ENCODE data around the gene ARPP21.

ARPP21 gene

DNA sequence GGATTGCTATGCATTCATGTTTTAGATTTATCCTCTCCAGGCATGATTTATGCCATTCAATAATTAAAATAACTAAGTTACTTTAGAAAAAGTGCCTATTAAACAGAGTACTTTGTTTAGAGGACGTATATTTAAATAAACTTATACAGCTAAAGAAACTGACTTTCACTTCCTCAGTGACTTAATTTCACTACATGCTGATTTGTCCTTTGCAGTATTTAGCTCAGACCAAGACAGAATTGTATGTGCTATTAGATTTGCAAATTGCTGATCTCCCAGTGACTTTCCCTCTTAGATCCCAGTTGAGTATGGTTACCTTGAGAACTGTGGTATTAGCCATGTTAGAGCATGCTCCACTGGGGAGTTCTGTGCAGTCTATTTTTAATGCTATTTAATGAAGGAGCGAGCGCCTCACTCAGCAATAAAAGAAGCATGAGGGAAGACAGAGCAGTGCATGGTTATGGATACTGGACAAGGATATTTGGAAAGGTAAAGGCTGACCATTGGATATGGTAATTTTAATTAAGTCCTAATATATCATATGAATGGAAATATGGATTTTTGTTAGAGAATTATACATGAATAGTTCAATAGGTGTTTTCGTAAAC is 2.7 kb downstream of the ARPP21 start:
- DNase-seq (ENCODE audit: low read depth, low spot score), result no peak

- DNase-seq (ENCODE audit: low read depth, low spot score), result no peak
Observed at GRCh38 chr3:35643495-35643894, 4.2 kb downstream of the ARPP21 start.

DNA sequence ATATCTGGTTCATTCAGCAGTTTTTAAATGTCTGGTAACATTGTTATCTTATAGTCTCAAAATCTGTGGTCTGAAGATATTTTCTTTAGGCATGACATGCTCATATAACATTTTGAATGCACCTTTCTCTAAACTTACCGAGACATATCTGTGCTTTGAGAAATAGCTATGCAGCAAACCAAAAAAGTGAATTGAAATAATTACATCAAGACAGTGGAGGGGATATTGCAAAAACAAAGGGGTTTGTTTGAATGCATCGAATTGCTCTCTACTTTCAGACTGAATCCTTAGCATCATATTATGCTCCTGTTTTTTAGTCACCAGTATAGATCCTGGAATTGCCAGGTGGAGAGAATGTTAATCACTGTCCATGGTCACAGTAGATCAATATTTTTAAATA is 5.1 kb downstream of the ARPP21 start:
- no peak for DNase-seq (ENCODE audit: low read depth, low spot score)

DNA sequence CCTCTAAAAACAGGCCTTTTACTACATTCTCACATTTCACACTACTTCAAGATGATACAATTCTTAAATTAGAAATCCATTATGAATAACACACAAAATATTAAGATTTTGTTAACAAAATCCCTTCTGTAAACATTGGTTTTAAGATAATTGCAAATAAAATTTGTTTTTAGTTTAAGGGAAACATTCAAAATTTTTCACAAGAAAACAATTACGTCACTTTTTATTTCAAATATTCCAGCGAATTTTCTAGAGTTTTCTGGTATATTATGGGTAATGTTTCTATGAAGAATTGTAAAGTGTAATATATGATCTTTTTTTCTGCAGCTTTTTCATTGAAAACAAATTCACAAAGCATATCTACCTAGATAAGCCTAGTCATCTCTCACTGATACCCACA is 5.9 kb downstream of the ARPP21 start:
- no peak for DNase-seq (ENCODE audit: low read depth, low spot score)

DNA sequence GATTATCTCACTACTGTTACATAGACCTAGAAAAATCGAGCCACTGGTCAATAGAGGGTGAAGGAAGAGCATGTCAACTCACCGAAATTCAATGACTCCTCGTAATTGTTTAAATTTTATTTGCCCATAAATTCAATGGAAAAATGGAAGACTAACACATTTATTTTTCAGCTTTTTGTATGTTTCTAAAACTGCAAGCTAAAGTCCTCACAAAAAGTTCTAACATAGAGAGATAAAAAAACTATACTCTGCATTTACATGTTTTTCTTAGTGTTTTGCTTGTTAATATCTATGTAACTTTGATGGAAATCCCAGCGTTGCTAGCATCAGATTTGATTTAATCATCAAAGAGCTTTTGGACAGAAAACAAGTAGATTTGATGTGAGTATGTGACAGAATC is 6.8 kb downstream of the ARPP21 start:
- no peak for DNase-seq (ENCODE audit: low read depth, low spot score)

DNA sequence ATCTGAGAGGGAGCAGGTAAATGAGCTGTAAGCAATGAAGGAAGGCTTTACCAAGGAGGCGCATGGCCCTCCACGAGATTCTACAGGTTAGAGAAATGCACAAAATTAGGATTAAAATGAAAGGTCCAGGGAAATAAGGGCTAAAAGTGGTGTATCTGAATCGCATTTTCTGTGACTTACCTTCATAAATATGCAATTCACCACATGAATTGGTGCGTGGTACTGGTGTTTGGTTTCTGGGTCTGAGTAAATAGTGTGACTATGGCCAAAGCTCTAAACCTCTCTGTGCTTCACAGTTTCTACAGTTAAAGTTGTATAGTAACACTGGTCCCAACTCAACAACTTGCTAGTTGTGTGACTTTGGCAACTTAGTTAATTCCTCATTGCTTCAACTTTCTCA is 8.1 kb downstream of the ARPP21 start:
- no peak for DNase-seq (ENCODE audit: low read depth, low spot score)

GRCh38 chr3:35648347-35648746 is 9.0 kb downstream of the ARPP21 start:
- no peak for DNase-seq (ENCODE audit: low read depth, low spot score)

- no peak for DNase-seq (ENCODE audit: low read depth, low spot score)
Observed at GRCh38 chr3:35649405-35649804, 10.1 kb downstream of the ARPP21 start.

DNA sequence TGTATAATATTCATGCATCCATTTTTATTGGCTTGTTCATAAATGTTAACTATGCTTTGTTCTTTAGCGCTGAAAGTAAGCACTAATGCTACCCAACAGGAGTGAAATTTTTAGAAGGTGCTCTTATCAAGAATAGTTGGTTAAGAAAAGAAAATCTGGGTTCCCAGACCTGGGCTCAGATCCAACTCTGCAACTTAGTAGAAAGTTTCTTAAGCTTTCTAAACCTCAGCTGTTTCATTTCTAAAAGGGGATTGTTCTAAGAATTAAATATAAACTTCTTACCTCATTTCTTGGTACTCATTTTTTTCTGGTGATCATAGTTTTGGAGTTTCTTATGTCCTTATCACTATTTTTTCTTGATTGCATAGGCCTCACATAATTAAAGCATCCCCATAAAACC is 12.1 kb downstream of the ARPP21 start:
- DNase-seq (ENCODE audit: low read depth, low spot score), result no peak

- no peak for DNase-seq (ENCODE audit: low read depth, low spot score)
Observed at GRCh38 chr3:35651851-35652250, 12.5 kb downstream of the ARPP21 start.

- DNase-seq (ENCODE audit: low read depth, low spot score), result no peak
Observed at GRCh38 chr3:35653347-35653746, 14.0 kb downstream of the ARPP21 start.

DNA sequence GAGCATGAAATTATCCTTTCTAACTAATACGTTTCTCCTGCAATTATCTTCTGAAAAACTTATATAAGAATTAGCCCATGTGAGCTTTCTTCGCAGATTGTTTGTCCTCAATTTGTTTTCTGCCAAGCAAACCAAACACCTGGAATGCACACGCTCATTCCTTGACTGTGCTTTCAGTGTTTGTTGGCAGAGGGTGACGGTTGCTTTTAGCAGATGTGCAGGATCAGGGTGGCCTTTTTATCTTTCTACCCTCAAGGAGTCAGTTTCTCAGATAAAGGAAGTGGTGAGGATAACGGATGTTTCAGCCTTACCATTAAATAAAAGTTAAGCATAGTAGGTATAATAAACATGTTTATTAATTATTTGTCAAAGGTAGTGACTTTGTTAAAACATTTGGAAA is 15.2 kb downstream of the ARPP21 start:
- no peak for DNase-seq (ENCODE audit: low read depth, low spot score)

- no peak for DNase-seq (ENCODE audit: low read depth, low spot score)
Observed at GRCh38 chr3:35658686-35659085, 19.4 kb downstream of the ARPP21 start.

DNA sequence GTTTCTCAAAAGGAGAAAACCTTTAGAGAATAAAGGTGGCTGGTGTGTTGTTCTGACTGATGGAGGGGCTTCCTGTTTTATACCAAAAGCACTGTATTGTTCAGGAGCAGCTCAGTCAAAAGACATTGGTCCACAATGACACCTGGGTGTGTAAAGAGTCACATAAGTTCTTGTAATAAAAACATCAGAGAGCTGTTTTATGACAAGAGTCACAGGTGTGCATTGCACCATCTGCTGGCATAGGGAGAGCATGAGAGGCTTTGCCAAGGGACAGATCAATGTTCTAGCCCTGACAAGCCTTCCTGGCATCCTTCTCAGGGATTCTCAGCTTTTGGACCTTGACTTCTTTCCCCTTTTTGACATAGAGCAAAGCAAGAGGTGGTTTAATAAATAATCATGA is 20.4 kb downstream of the ARPP21 start:
- DNase-seq (ENCODE audit: low read depth, low spot score), result no peak

GRCh38 chr3:35663471-35663870 is 24.1 kb downstream of the ARPP21 start:
- DNase-seq (ENCODE audit: low read depth, low spot score), result no peak

DNA sequence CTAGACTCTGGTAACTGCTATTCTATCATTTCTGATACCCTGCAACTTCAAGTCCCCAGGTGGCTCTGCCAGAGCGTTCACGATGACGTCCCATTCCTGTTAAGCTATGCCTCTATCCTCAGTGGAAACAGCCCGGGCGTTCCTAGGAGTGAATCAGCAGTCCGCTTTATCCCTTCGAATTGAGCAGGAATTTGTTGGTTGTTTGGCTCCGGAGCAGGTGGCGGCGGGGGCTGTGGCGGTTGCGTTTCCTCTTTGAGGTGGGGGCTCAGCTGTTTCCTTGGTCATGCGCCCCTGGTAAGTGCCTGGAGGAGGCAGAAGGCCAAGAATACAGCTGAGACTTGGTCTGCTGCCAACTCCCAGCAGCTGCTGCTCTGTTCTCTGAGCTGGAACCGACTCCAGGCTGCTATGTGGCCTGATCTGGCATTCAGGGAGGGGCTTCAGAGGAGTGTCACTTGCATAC is 25.2 kb downstream of the ARPP21 start:
- DNase-seq (ENCODE audit: low read depth, low spot score), result no peak

DNA sequence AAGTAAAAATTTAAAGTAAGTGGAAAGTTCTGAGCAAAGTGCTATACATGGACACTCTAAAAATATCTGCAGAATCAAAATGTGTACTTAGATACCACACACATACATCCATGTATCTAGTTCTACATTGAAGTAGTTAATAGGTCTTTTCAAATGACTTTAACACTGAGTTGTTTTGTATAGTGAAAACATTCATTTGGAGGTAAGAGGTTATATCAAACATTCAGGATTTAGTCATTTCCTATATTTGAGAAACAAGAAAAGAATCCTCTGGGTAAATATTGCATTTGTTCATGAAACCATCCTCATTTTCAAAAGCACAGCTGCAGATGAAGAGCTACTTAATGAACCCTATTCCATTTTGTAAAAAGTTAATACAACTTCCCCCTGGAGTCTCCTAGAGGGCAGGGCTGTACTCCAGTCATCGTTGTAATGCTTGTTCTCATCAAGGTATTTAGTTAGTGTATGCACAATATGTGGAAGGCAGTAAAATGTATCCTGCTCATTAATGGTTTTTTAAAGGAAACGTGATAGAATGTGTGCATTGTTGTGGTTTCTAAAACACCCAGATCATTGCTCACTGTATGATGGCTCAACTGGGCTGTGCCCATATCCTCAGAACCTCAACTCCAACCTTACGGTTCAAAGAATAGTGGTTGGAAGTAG is 26.2 kb downstream of the ARPP21 start:
- DNase-seq (ENCODE audit: low read depth, low spot score), result no peak

DNA sequence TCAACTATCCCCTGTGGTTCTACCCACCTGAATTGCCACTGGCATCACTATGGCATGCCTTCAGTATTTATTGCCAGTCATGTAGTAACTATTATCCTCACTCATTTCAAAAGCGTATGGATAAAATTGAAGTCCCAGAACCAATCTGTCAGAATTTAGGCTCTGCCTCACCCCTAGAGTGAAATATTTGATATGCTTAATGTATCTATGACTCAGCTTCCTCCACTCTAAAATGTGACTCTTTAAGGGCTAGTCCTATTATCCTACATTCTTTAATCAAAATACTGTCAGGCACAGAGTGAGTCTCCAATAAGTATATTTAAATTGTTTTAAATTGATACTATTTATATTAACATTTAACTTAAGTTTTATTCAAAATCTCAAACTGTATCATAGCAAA is 27.6 kb downstream of the ARPP21 start:
- no peak for DNase-seq (ENCODE audit: low read depth, low spot score)

GRCh38 chr3:35670408-35670965 is 31.2 kb downstream of the ARPP21 start:
- DNase-seq (ENCODE audit: low read depth, low spot score), result no peak

DNA sequence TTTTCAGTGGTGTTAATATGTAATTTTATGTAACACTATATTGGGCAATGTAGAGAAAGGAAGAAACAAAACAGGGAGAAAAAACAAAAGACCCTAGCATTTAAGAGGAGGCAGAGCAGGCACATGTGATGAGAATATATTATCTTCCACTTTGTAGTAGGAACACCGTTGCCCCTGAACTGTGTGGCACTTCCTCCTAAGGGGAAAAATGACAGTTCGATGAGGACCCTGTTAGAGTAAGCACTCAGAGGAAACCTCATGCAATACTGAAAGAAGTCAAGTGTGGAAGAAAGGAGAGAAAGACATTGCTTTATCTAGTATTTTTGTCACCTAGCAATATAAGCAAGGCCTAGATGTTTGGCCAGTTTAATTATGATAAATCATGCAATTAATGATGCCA is 32.2 kb downstream of the ARPP21 start:
- DNase-seq (ENCODE audit: low read depth, low spot score), result no peak

GRCh38 chr3:35673017-35673416 is 33.7 kb downstream of the ARPP21 start:
- no peak for DNase-seq (ENCODE audit: low read depth, low spot score)

DNA sequence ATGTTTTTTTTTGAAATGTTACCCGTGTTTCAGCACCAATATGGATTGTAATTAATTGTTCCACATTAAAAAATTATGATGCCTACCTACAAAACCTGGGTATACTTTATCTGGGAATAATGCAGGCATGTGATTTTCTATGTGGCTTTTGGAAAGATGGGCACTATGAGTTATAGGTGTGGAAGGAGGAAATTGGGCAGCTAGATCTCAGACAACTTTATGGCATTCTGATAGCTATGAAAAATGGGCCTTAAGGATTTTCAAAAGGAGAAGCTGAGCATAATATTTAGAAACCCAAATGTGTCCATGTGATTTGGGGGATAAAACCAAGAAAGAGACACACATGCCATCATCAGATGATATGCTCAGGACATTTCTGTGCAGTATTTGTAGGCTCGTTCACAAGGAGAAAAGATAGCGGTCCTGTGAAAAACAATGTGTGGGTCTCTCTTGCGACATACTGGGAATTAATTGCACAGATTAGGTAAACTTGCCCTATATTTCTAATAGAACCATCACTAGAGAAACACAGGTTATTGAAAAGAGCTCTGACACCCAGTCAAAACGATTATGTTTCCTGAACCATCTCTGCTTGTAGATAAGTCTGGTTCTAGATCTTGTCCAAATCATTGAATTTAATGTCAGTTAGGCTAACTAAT is 35.3 kb downstream of the ARPP21 start:
- no peak for DNase-seq (ENCODE audit: low read depth, low spot score)

GRCh38 chr3:35675206-35675605 is 35.9 kb downstream of the ARPP21 start:
- no peak for DNase-seq (ENCODE audit: low read depth, low spot score)
